SK-N-MC (cell line): Measurements from ENCODE around the gene MCM8.

ENCODE experiments used
- DNase-seq: peaks from one replicate; pipeline ENCODE4 v3.0.0-alpha.2; 2011; ENCODE audit warnings: low read depth, low spot score
- H3K27ac ChIP-seq: fragments of 200-600 bp; sonication (generic); 2 replicates; pipeline ENCODE4 v1.5.1; 2016; ENCODE audit warnings: mixed run types
- H3K36me3 ChIP-seq: fragments of 200-600 bp; sonication (generic); 2 replicates; pipeline ENCODE4 v1.6.1; 2017; ENCODE audit warnings: antibody characterized with exemption, low read length, mixed read lengths; ENCODE audit not compliant: insufficient read depth
- H3K4me3 ChIP-seq: fragments of 200-600 bp; sonication (generic); 2 replicates; pipeline ENCODE4 v1.5.1; 2016
- H3K9ac ChIP-seq: fragments of 200-600 bp; sonication (generic); 2 replicates; pipeline ENCODE4 v1.8.0; 2017; ENCODE audit warnings: mixed run types, mixed read lengths; ENCODE audit not compliant: insufficient read length
- H3K9me3 ChIP-seq: fragments of 200-600 bp; sonication (generic); 2 replicates; pipeline ENCODE4 v1.6.1; 2017; ENCODE audit warnings: low read depth, mild to moderate bottlenecking, antibody characterized with exemption, low read length, moderate library complexity, mixed read lengths
- EZH2 ChIP-seq: fragments of 200-600 bp; sonication (generic); IDR thresholded peaks from one replicate; pipeline ENCODE4 v1.6.1; 2017; ENCODE audit warnings: antibody characterized with exemption
- FOXP2 ChIP-seq: optimal IDR thresholded peaks from 2 replicates; pipeline ENCODE3; 2011; ENCODE audit warnings: mild to moderate bottlenecking, moderate library complexity; ENCODE audit not compliant: insufficient read depth; ENCODE audit errors: extremely low read length, control extremely low read depth
- POLR2AphosphoS5 ChIP-seq: IDR thresholded peaks from 2 replicates; pipeline ENCODE4 v1.6.1; 2012; ENCODE audit warnings: mild to moderate bottlenecking, low read depth, low read length, borderline replicate concordance

MCM8 gene

GRCh38 chr20:6048391-6048790 lies 97.9 kb downstream of the MCM8 start:
- TF ChIP-seq POLR2AphosphoS5 (no peak), FOXP2 (no peak), EZH2 (no peak)
- no peak overlapping the region for H3K4me3 ChIP-seq
- no peak for DNase-seq
- no peaks in the 10 kb centered on the region for H3K9me3 ChIP-seq
- H3K9ac ChIP-seq: no peak overlapping the region
- H3K27ac ChIP-seq: no peak overlapping the region
- H3K36me3 ChIP-seq: no peaks in the 10 kb centered on the region
